B cell (primary cell): ENCODE data around the gene ZNF749. TPM values are rescaled to one million over a fixed set of nuclear protein-coding genes. Genes with fewer than 3 reads are reported as not detected.
A peak's percentile ranks its signal among the peaks of the same experiment; 100 is the strongest.

Source experiments
- ATAC-seq: fragments of 200-7000 bp; cut with Tn5 transposase; one replicate; pipeline ENCODE4 v1.10.0; 2021; ENCODE audit warnings: low read depth, mild to moderate bottlenecking, moderate number of reproducible peaks, moderate library complexity
- CTCF ChIA-PET: fragments of 350-600 bp; sonication (Branson Sonifier 250); formaldehyde crosslinking; loops from one replicate; lab custom pipeline; 2021; ENCODE audit warnings: antibody characterized with exemption, inconsistent platforms; lab: Charles Lee
- POLR2A ChIA-PET: fragments of 350-600 bp; sonication (Branson Sonifier 250); formaldehyde crosslinking; loops from one replicate; lab custom pipeline; 2021; ENCODE audit warnings: antibody characterized with exemption; lab: Charles Lee
- DNase-seq: peaks from one replicate; pipeline ENCODE4 v3.0.0; 2013
- H2AFZ ChIP-seq: 2 replicates; pipeline ENCODE4 v1.6.1; 2012; ENCODE audit warnings: mild to moderate bottlenecking, low read depth, low read length; ENCODE audit not compliant: insufficient read depth, poor library complexity, severe bottlenecking
- H3K27ac ChIP-seq, 2 donors: 1 replicate in 1 of 2; 2 replicates in 1 of 2; pipeline ENCODE4 v1.5.1; 2012 to 2013; ENCODE audit warnings: low read length in 2 of 2, mild to moderate bottlenecking in 2 of 2, moderate library complexity in 1 of 2
- H3K27me3 ChIP-seq, 4 experiments: fragments of 200-600 bp in 1 of 4; sonication (generic) in 1 of 4; replicated peaks in 1 of 4; 1 replicate in 2 of 4; 2 replicates in 2 of 4; pipeline versions ENCODE4 v1.6.1 to v1.7.0; 2013 to 2016; ENCODE audit warnings: low read length in 3 of 4, mild to moderate bottlenecking in 2 of 4, mixed read lengths in 1 of 4, moderate library complexity in 1 of 4; ENCODE audit not compliant: insufficient read depth in 4 of 4, control insufficient read depth in 3 of 4; ENCODE audit errors: control extremely low read depth in 1 of 4
- H3K36me3 ChIP-seq, 2 experiments: replicated peaks in 1 of 2; 1 replicate in 1 of 2; 2 replicates in 1 of 2; pipeline versions ENCODE4 v1.6.1 to v1.7.1; 2013; ENCODE audit warnings: low read length in 1 of 2; ENCODE audit not compliant: insufficient read depth in 2 of 2, control insufficient read depth in 1 of 2; ENCODE audit errors: control extremely low read depth in 1 of 2, extremely low read depth in 1 of 2
- H3K4me1 ChIP-seq, 2 donors: fragments of 200-600 bp in 1 of 2; sonication (generic) in 1 of 2; 1 replicate in 1 of 2; 2 replicates in 1 of 2; pipeline versions ENCODE4 v1.5.1 to v1.6.1; 2013 to 2017; ENCODE audit warnings: low read length in 2 of 2; ENCODE audit not compliant: control insufficient read depth in 2 of 2, insufficient read depth in 2 of 2
- H3K4me2 ChIP-seq: replicated peaks from 2 replicates; pipeline ENCODE3; 2012; ENCODE audit warnings: mild to moderate bottlenecking, low read depth, low read length; ENCODE audit not compliant: poor library complexity, severe bottlenecking
- H3K4me3 ChIP-seq, 5 experiments: fragments of 200-600 bp in 1 of 5; sonication (generic) in 1 of 5; 1 replicate in 3 of 5; 2 replicates in 2 of 5; pipeline versions ENCODE4 v1.5.1 to v1.7.0; 2011 to 2016; ENCODE audit warnings: low read length in 4 of 5, mild to moderate bottlenecking in 4 of 5, low read depth in 2 of 5, control low read depth in 1 of 5, moderate library complexity in 1 of 5; ENCODE audit not compliant: insufficient read depth in 1 of 5; ENCODE audit errors: control extremely low read depth in 1 of 5, extremely low read depth in 1 of 5
- H3K79me2 ChIP-seq: fragments of 200-600 bp; sonication (generic); one replicate; pipeline ENCODE4 v1.6.0; 2016; ENCODE audit warnings: low read length; ENCODE audit not compliant: control insufficient read depth, insufficient read depth
- H3K9ac ChIP-seq: fragments of 200-600 bp; sonication (generic); 2 replicates; pipeline ENCODE4 v1.6.1; 2017; ENCODE audit warnings: mild to moderate bottlenecking, low read length, moderate library complexity
- H3K9me3 ChIP-seq, 3 donors: one replicate each; pipeline versions ENCODE4 v1.6.1 to v1.7.1; 2013; ENCODE audit warnings: low read length in 2 of 3; ENCODE audit not compliant: control insufficient read depth in 2 of 3, insufficient read depth in 1 of 3; ENCODE audit errors: control extremely low read depth in 1 of 3
- H4K20me1 ChIP-seq: 2 replicates; pipeline ENCODE4 v1.6.0; 2012; ENCODE audit warnings: mild to moderate bottlenecking, low read length; ENCODE audit not compliant: insufficient read depth, control insufficient read depth, poor library complexity, severe bottlenecking
- H3K27ac Mint-ChIP-seq: one replicate; pipeline ENCODE4 v1.8.0; 2021; ENCODE audit warnings: mixed read lengths
- H3K27me3 Mint-ChIP-seq: one replicate; pipeline ENCODE4 v1.8.0; 2021; ENCODE audit warnings: mixed read lengths
- H3K4me1 Mint-ChIP-seq: one replicate; pipeline ENCODE4 v1.8.0; 2021; ENCODE audit warnings: mixed read lengths
- H3K4me3 Mint-ChIP-seq: one replicate; pipeline ENCODE4 v1.8.0; 2021; ENCODE audit warnings: mixed read lengths
- H3K9me3 Mint-ChIP-seq: one replicate; pipeline ENCODE4 v1.8.0; 2022; ENCODE audit warnings: mixed read lengths; ENCODE audit not compliant: insufficient read depth
- EZH2 ChIP-seq: IDR thresholded peaks from 2 replicates; pipeline ENCODE4 v1.6.1; 2012; ENCODE audit warnings: borderline replicate concordance, low read depth, mild to moderate bottlenecking, moderate library complexity, low read length; ENCODE audit not compliant: insufficient read depth, poor library complexity, severe bottlenecking
- WGBS: methylation state at CpG from one replicate; pipeline ENCODE4 v1.1.5; 2013; ENCODE audit warnings: missing lambda C conversion rate; ENCODE audit not compliant: insufficient coverage; 5-methylcytosine and 5-hydroxymethylcytosine counted together
- intact Hi-C: fragments of 100-400 bp; cut with micrococcal nuclease; formaldehyde crosslinking; loops from one replicate; pipeline ENCODE4 v1.10.0; 2022
- polyA plus RNA-seq: library from polyadenylated mRNA; depleted of rRNA; stranded (reverse); fragments of >200 nt; gene quantifications from 2 replicates; pipeline ENCODE4 v1.2.3, GENCODE V29; 2012
- total RNA-seq, 2 donors: library from RNA; stranded (reverse); fragments of 120-200 nt in 1 of 2; gene quantifications; 1 replicate in 1 of 2; 2 replicates in 1 of 2; pipeline versions ENCODE4 v1.2.3 to v1.2.4, GENCODE V29; 2013 to 2022
- TF ChIP-seq, protein P1 (sequence below): fragments of 200-600 bp; IDR thresholded peaks from one replicate; pipeline ENCODE4 v1.8.0; 2022; ENCODE audit warnings: antibody characterized with exemption, mild to moderate bottlenecking

Gene ZNF749
- total and polyA plus RNA-seq, 2 donors (not counting 1 experiment from before 2014, with no cell fraction given), result 9.3 to 20.1 TPM

DNA sequence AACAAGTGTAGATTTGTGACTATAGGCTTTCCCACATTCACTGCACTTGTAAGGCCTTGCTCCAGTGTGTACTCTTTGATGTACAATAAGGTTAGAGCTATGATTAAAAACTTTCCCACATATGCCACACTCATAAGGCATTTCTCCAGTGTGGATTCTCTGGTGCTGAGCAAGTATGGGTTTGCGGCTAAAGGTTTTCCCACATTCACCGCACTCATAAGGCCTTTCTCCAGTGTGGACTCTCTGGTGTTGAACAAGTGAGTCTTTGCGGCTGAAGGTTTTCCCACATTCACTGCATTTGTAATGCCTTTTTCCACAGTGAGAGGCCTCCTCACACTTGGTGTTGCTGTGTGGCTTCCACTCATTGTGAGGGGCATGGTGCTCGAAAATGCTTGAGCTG, 38.5 kb downstream of the ZNF749 start:
- H2AFZ ChIP-seq, result no peak overlapping the region
- no CpG with 5 or more reads among the region's 4 CpGs for WGBS
- H3K27ac ChIP-seq, result no peak overlapping the region
- peaks cover 17 to 77% (median 47%) of the 10 kb centered on the region in 3 donors for H3K9me3 ChIP-seq
- POLR2A ChIA-PET, result no interaction called here
- H3K79me2 ChIP-seq, result peaks cover 23% of the 10 kb centered on the region
- H3K27me3 ChIP-seq, result no peaks in the 10 kb centered on the region
- peaks cover 10 to 38% of the 10 kb centered on the region in 2 experiments for H3K36me3 ChIP-seq
- no peak for ATAC-seq
- intact Hi-C loops, result no loop called here
- H3K9ac ChIP-seq, result no peak overlapping the region
- CTCF ChIA-PET, result no interaction called here
- Mint-ChIP-seq H3K27me3 (no peaks in the 10 kb centered on the region), H3K4me3 (no peak overlapping the region), H3K9me3 (peaks cover 26% of the 10 kb centered on the region), H3K4me1 (peaks cover 27% of the 10 kb centered on the region), H3K27ac (no peak overlapping the region)
- H3K4me2 ChIP-seq, result no peak overlapping the region
- no peaks in the 10 kb centered on the region for H4K20me1 ChIP-seq
- DNase-seq, result no peak
- no peak for TF ChIP-seq EZH2
- TF ChIP-seq, protein P1, sequence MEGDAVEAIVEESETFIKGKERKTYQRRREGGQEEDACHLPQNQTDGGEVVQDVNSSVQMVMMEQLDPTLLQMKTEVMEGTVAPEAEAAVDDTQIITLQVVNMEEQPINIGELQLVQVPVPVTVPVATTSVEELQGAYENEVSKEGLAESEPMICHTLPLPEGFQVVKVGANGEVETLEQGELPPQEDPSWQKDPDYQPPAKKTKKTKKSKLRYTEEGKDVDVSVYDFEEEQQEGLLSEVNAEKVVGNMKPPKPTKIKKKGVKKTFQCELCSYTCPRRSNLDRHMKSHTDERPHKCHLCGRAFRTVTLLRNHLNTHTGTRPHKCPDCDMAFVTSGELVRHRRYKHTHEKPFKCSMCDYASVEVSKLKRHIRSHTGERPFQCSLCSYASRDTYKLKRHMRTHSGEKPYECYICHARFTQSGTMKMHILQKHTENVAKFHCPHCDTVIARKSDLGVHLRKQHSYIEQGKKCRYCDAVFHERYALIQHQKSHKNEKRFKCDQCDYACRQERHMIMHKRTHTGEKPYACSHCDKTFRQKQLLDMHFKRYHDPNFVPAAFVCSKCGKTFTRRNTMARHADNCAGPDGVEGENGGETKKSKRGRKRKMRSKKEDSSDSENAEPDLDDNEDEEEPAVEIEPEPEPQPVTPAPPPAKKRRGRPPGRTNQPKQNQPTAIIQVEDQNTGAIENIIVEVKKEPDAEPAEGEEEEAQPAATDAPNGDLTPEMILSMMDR, result no peak
- H3K4me1 ChIP-seq, result peaks cover 11 to 15% of the 10 kb centered on the region in 2 donors
- no peak overlapping the region for H3K4me3 ChIP-seq

DNA sequence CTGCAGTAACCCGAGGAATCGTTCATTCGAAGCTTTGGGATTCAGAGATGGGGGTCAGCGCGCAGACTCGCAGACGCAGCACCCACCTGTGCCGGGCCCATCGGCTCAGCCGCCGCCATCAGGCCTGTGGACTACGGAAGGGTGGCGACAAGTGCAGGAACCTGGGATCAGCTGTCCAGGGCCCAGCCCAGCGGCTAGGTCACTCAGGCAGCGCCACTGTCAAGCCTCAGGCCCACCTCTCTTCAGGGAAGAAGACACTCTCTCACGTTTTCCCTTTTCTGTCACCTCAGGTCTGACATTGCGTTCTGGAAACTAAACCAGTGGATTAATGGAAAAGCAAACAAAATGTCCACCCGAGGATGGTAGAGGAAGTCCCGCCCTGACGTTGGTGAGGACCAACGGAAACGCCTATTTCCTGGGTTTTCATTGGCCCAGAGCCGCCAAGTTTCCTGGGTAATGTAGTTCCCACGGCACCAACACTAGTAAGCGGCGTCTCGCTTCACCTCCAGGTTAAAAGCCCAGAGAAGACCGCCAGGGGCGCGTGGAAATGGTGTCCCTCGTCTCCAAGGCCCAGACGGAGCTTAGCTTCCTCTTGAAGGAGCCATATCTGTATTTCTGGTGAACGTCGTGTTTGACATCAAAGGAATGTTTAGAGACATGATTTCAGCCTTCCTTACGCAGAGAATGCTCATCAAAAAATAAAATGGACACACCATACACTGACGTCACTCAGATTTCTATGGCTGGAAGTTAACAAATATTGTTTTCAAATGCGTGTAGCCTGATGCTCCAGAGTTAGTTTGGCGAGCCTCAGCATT, 42.3 kb downstream of the ZNF749 start, which contains the start of gene ZNF772:
TSS of gene ZNF772 (minus strand) at position 376 of the 818 bp plus-strand sequence. CDS start at position 119, 257 bp downstream.
- 7% methylated on average over 36 of the region's 38 CpGs for WGBS
- Mint-ChIP-seq H3K4me3 (peak within 1 kb of the TSS; percentile 86), H3K27ac (peak within 1 kb of the TSS; percentile 81), H3K9me3 (peaks cover 20% of the 10 kb centered on the region), H3K4me1 (peaks cover 27% of the 10 kb centered on the region), H3K27me3 (peaks cover 10% of the 10 kb centered on the region)
- Histone ChIP-seq H3K4me2 (peak within 1 kb of the TSS; percentile 85), H2AFZ (peak within 1 kb of the TSS; percentile 100), H3K4me3 (peak within 1 kb of the TSS; percentile 77 to 91 (median 85)), H3K9me3 (peaks cover 11 to 45% (median 42%) of the 10 kb centered on the region in 3 donors), H3K79me2 (peaks cover 23% of the 10 kb centered on the region), H4K20me1 (no peaks in the 10 kb centered on the region), H3K4me1 (peaks cover 11 to 15% of the 10 kb centered on the region in 2 donors), H3K27ac (peak within 1 kb of the TSS; percentile 65 to 81), H3K27me3 (no peaks in the 10 kb centered on the region), H3K9ac (peak within 1 kb of the TSS; percentile 87), H3K36me3 (peaks cover 10 to 35% of the 10 kb centered on the region in 2 experiments)
- DNase-seq (peak; percentile 95), ATAC-seq (peak; percentile 99)
- TF ChIP-seq, protein P1, result peak; percentile 68
- no peak for TF ChIP-seq EZH2
- intact Hi-C loops, result loop anchor here (1.0 to 2.0 kb wide), 8 partner anchors 10 to 525 kb away; partner anchors contain the start of genes TRAPPC2B, ZNF17, ZNF419 and ZNF547
- ChIA-PET POLR2A (interaction anchor here (0.9 to 1.2 kb wide), 2 partner anchors 10 to 204 kb away, joined by 3 read pairs; partner anchors contain the start of genes ZNF419 and ZNF551), CTCF (interaction anchor here (1.0 kb wide), 1 partner anchor 155 kb away, joined by 3 read pairs; the partner anchor contains the start of gene ZNF211)
